Urothelium cell line (cell line): ENCODE measurements around the gene NXF2.
A peak's percentile ranks its signal among the peaks of the same experiment; 100 is the strongest.
"Not testable (repeated sequence)": the region's sequence is repeated elsewhere in the genome, so short reads cannot be mapped to it uniquely, and the experiment has no call there.

ENCODE experiments used
- DNase-seq: peaks from one replicate; pipeline ENCODE4 v3.0.0; 2011; ENCODE audit warnings: low spot score, mixed read lengths
- FAIRE-seq: peaks from 2 replicates; lab custom pipeline; 2011; peaks lifted over from hg19 to GRCh38; lab: Jason Lieb, UNC

Gene NXF2, protein sequence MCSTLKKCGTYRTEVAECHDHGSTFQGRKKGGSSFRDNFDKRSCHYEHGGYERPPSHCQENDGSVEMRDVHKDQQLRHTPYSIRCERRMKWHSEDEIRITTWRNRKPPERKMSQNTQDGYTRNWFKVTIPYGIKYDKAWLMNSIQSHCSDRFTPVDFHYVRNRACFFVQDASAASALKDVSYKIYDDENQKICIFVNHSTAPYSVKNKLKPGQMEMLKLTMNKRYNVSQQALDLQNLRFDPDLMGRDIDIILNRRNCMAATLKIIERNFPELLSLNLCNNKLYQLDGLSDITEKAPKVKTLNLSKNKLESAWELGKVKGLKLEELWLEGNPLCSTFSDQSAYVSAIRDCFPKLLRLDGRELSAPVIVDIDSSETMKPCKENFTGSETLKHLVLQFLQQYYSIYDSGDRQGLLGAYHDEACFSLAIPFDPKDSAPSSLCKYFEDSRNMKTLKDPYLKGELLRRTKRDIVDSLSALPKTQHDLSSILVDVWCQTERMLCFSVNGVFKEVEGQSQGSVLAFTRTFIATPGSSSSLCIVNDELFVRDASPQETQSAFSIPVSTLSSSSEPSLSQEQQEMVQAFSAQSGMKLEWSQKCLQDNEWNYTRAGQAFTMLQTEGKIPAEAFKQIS

GRCh38 chrX:102246893-102247292 is at the start of gene NXF2:
TSS of gene NXF2 (plus strand) at chrX:102247167. CDS start at chrX:102307079, 59,912 bp downstream.
- not testable (repeated sequence) for DNase-seq, FAIRE-seq

DNA sequence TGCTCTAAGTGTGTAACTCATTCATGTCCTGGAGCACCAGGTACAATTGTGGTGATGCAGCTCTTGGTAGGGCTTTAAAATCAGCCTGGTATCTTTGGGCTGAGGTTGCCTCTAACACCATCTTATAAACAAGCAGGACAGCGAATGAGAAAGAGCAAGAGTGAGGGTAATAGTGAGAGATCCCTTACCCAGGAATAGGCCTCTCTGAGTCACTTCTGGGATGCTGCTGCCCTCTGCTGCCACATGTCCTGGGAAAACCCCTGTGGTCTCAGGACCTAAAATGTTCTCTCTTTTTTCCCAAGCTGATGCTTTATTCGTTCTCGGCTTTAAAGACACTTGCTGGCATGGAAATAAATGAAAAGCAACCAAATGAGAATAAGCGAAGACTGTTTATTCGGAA is 39.0 kb upstream of the NXF2 start:
- FAIRE-seq, DNase-seq: not testable (repeated sequence)

- DNase-seq, FAIRE-seq: not testable (repeated sequence)
Measured at GRCh38 chrX:102214986-102215385, 32.0 kb upstream of the NXF2 start, which contains the start of gene TCP11X1. TSS of gene TCP11X1 (plus strand) at chrX:102215301.

DNA sequence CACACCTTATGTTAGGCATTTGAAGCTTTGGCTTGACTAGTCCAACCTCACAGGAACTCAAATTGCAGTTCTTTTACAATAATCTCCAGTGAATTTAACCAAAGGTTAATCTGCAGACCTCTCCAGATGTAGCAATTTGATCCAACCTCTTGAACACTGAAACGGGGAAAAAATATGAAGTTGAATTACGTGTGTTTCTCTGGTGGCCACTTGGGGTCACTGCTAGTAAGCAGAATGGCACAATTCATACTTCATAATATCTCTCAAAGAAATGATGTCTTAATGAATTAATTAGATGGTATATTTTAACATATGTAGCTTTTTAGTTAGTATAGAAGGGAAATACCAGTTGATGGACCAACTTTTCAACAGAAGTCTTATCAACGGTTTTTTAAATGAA is 30.5 kb upstream of the NXF2 start:
- not testable (repeated sequence) for FAIRE-seq

GRCh38 chrX:102235678-102236077 is 11.3 kb upstream of the NXF2 start:
- DNase-seq, FAIRE-seq: not testable (repeated sequence)

More for the DNA sequence above, 30.5 kb upstream of the NXF2 start:
- DNase-seq, result not testable (repeated sequence)

GRCh38 chrX:102240265-102240664 is 6.7 kb upstream of the NXF2 start:
- not testable (repeated sequence) for DNase-seq, FAIRE-seq

- FAIRE-seq, DNase-seq: not testable (repeated sequence)
Measured at GRCh38 chrX:102272231-102272630, 25.3 kb downstream of the NXF2 start.

GRCh38 chrX:102338162-102338561 is 91.2 kb downstream of the NXF2 start:
- DNase-seq (no peak), FAIRE-seq (no peak)

DNA sequence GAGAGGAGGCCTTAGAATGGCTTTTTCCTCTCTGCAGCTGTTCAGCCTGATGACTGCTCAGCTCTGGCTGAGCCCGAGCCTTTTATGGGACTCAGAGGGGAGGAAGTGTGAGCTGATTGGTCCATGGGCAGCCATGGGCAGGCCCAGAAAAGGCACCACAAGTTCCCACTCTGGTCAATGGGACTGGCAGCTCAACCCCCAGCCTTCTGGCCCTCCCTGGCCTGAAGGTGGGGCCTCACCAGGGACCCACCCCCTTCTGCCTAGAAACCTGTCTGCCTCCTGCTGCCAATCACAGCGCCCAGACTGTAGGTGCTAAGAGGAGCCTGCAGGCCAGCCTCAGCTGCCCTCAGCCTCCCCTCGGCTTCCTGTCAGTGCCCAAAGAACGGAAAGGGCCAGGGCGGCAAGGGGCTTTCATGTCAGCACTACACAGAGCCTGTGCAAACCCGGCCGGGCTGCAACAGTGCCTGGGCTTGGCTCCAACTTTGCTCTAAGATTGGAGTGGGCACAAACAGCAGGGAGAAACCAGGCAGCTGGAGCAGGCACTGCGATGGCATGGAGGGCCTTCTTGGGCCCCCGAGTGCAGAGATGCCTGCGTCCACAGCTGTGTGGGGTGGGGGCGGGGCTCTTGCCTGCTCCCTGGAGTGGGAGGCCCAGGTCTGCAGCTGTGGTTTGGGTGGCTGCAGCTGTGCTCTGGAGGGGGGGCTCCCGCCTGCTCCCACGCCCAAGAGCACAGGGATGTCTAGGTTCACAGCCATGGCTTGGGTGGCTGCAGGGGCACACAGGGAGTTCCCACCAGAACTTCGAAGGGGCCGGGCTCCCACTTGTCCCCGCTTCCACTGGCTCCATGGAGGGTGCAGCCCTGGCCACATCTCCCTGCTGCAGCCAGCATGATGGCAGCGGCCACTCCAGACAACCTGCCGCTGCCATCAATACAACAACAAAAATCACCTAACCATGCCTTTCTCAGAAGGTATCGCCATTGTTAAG is 92.6 kb downstream of the NXF2 start:
- no peak for FAIRE-seq
- no peak for DNase-seq

DNA sequence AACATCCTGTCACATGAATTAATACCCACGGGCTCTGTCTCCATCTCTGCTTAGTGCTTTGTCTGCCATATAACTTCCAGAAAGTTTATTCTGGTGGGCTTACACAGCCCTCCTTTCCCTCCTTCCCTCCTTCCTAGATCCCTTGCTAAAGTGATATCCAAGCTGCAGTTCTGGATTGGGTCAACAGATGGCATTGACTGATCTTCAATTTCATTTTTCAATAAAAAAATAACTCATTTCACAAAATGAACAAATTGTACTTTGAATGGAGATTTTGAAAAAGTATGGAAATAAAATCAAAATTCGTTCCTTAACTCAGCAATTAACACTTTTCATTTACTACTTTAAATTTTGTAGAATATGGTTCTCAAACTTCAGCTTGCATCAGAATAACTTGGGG is 94.9 kb downstream of the NXF2 start:
- no peak for DNase-seq
- no peak for FAIRE-seq

DNA sequence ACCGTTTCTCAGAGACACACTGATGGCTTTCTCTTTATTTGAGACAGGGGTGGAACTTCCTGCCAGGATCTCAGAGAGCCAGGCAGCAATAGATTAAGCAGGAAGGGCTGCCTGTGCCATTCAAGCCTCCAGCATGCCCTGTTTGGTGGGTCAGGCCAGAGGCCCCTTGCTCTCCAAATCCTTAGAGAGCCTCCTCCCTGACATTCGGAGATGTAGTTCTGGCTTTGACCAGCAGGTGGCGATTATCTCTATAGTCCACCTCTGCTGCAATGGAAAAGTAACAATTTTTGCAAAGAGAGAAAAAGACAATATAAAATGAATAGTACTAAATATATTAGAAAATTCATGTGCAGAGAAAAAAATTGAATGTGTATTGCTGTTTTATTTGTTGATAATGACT is 98.9 kb downstream of the NXF2 start:
- peak; percentile 19 for DNase-seq
- no peak for FAIRE-seq
